ENCODE measurements around the gene ADORA2B.

DNA sequence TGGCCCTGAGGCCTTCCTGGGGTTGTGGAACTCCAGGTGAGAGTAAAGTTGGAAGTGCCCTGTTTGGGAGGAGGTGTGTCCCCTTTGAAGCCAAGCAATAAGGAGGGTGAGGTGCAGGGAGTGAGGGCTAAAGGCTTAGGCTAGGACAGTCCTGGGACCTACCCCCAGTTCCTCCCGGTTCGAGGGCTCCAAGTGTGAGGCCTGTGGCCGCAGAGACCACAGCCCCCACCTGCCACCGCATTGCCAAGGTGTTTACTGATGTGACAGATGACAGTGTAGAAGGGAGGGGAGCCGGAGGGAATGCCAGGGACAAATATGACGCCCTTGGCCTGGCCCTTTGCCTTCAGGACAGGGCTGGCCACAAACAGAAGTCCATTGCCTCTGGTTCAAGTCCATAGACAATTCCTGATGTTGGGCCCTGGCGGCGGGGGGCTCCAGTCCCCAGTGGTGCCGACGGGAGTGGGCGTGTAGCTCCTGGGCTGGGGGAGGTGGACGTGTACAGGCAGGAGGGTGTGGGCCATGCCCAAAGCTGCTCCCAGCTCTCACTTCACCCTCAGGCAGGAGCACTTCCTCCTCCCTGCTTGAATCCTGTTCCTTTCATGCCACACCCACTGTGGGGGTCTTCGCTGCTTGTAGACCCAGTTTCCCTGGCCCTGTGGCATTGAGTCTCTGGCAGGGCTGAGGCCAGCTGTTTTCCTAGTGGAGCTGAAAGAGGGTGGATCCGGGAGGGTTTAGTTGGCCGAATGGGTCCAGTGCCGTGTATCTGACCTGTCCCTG is 3.2 kb downstream of the ADORA2B start:
- TF ChIP-seq EZH2 (IDR thresholded peaks at IDR 0.05; ENCODE audit: insufficient read depth, poor library complexity, severe bottlenecking) (no peak), EZH2phosphoT487 (IDR thresholded peaks at IDR 0.05; ENCODE audit: insufficient read depth, low read depth) (no peak)

Data from GM23248 (cell line).